D721Med (cell line): ENCODE data around the gene PIGK.

Experiments used
- DNase-seq: peaks from one replicate; pipeline ENCODE4 v3.0.0; 2011; ENCODE audit warnings: low spot score; ENCODE audit not compliant: insufficient read length
- FAIRE-seq: peaks from 2 replicates; lab custom pipeline; 2011; peaks lifted over from hg19 to GRCh38; lab: Jason Lieb, UNC
- CTCF ChIP-seq: IDR thresholded peaks from 2 replicates; pipeline ENCODE4 v1.5.1; 2012; ENCODE audit warnings: mild to moderate bottlenecking, control low read depth; ENCODE audit not compliant: insufficient read depth; ENCODE audit errors: missing control alignments

Gene PIGK

GRCh38 chr1:77143529-77144121, 75.6 kb downstream of the PIGK start:
- DNase-seq: no peak
- peak; percentile 51 for TF ChIP-seq CTCF
- no peak for FAIRE-seq

GRCh38 chr1:77139389-77139788, 79.8 kb downstream of the PIGK start:
- DNase-seq (no peak), FAIRE-seq (no peak)
- TF ChIP-seq CTCF: no peak

GRCh38 chr1:77134359-77134758, 84.9 kb downstream of the PIGK start:
- no peak for TF ChIP-seq CTCF

GRCh38 chr1:77133731-77134358, 85.4 kb downstream of the PIGK start:
- no peak for TF ChIP-seq CTCF
- no peak for FAIRE-seq
- DNase-seq: no peak

More at GRCh38 chr1:77134359-77134758, 84.9 kb downstream of the PIGK start:
- FAIRE-seq (no peak), DNase-seq (no peak)

- FAIRE-seq (peak; percentile 93), DNase-seq (no peak)
- TF ChIP-seq CTCF: peak; percentile 90
Measured at GRCh38 chr1:77126307-77126706, 92.9 kb downstream of the PIGK start.

- DNase-seq (no peak), FAIRE-seq (no peak)
- TF ChIP-seq CTCF: no peak
Measured at GRCh38 chr1:77121503-77121902, 97.7 kb downstream of the PIGK start.

- DNase-seq (no peak), FAIRE-seq (no peak)
- no peak for TF ChIP-seq CTCF
Measured at GRCh38 chr1:77120950-77121349, 98.3 kb downstream of the PIGK start.
